AG10803 (cell line): ENCODE measurements around the gene ARHGAP19.
"Not testable (repeated sequence)": the region's sequence is repeated elsewhere in the genome, so short reads cannot be mapped to it uniquely, and the experiment has no call there.

ENCODE experiments used
- DNase-seq: peaks from one replicate; pipeline ENCODE4 v3.0.0; 2010; ENCODE audit warnings: low read depth
- H3K4me3 ChIP-seq: 2 replicates; pipeline ENCODE4 v1.5.1; 2011; ENCODE audit warnings: mild to moderate bottlenecking, low read length, control low read depth
- CTCF ChIP-seq: conservative IDR thresholded peaks from 2 replicates; pipeline ENCODE4 v1.5.1; 2011; ENCODE audit warnings: mild to moderate bottlenecking, low read length, control low read depth, inconsistent platforms

The ARHGAP19 gene

GRCh38 chr10:97277551-97277950, 14.9 kb downstream of the ARHGAP19 start:
- no peak for TF ChIP-seq CTCF
- no peak for DNase-seq
- H3K4me3 ChIP-seq = no peak overlapping the region

DNA sequence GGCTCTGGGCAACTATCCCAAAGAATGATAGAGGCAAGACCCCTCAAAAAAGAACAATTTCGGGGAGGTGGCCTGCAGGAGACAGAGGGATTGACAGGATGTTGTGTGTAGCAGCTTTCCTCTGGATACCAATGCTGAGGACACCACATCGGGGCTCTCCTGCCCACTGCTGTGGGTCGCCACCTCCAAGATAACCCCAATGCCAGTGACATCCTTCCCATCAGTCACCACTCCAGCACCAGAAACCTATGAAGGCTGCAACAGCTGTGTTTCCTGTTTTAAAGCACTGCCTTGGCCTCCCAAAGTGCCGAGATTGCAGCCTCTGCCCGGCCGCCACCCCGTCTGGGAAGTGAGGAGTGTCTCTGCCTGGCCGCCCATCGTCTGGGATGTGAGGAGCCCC, 17.6 kb downstream of the ARHGAP19 start:
- TF ChIP-seq CTCF = no peak
- no peak overlapping the region for H3K4me3 ChIP-seq
- DNase-seq = no peak

DNA sequence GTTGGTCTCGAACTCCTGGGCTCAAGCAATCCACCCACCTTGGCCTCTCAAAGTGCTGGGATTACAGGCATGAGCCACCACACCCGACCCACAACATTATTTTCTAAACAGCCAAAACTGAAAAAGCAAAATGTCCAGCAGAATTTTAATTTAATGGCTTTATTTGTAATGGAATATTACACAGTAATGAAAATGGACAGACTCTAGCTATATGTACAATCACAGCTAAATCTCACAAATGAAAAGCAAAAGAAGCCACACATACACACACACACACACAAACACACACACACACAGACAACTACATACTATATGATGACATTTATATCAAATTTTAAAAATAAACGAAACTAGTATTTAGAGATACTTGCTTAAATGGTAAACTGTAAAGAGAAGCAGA, 18.7 kb downstream of the ARHGAP19 start:
- H3K4me3 ChIP-seq = no peak overlapping the region
- DNase-seq = no peak
- TF ChIP-seq CTCF = no peak

- peak; percentile 39 for DNase-seq
- no peak for TF ChIP-seq CTCF
- no peak overlapping the region for H3K4me3 ChIP-seq
Observed at GRCh38 chr10:97270523-97271154, 21.8 kb downstream of the ARHGAP19 start.

GRCh38 chr10:97267671-97268070, 24.8 kb downstream of the ARHGAP19 start:
- TF ChIP-seq CTCF = no peak
- no peak overlapping the region for H3K4me3 ChIP-seq
- DNase-seq = no peak

- not testable (repeated sequence) for DNase-seq
Observed at GRCh38 chr10:97265095-97265494, 27.3 kb downstream of the ARHGAP19 start.

GRCh38 chr10:97263971-97264370, 28.5 kb downstream of the ARHGAP19 start:
- TF ChIP-seq CTCF = no peak
- H3K4me3 ChIP-seq = no peak overlapping the region
- DNase-seq = no peak

More at GRCh38 chr10:97265095-97265494, 27.3 kb downstream of the ARHGAP19 start:
- H3K4me3 ChIP-seq = not testable (repeated sequence)

DNA sequence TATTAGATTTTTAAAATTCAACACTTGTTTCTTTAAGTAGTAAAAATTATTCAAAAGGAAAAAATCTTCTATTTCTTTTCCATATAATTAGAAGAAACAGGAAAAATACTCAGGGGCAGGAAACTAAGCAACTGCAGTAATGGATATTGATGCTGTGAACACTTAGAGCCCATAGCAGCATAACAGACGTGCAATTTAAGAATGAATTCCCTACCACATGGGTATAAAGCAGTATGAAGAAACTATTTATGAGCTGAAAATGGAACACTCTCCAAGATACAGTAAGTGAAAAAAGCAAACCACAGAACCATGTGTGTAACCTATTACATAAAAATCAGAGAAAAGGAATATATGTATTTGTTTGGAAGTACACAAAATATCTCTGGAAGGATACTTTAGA, 30.8 kb downstream of the ARHGAP19 start:
- peak; percentile 1 for DNase-seq
- no peak for TF ChIP-seq CTCF
- no peak overlapping the region for H3K4me3 ChIP-seq
